Activated T-helper 1 cell treated with Interleukin-2 at 50 U/mL for 16 hours (primary cell): ENCODE data around the gene PMIS2.
A peak's percentile ranks its signal among the peaks of the same experiment; 100 is the strongest.
"Not testable (repeated sequence)": the region's sequence is repeated elsewhere in the genome, so short reads cannot be mapped to it uniquely, and the experiment has no call there.

Experiments
- DNase-seq: peaks from one replicate; pipeline ENCODE4 v3.0.0-alpha.2; 2020; ENCODE audit warnings: low read depth

Gene PMIS2

DNA sequence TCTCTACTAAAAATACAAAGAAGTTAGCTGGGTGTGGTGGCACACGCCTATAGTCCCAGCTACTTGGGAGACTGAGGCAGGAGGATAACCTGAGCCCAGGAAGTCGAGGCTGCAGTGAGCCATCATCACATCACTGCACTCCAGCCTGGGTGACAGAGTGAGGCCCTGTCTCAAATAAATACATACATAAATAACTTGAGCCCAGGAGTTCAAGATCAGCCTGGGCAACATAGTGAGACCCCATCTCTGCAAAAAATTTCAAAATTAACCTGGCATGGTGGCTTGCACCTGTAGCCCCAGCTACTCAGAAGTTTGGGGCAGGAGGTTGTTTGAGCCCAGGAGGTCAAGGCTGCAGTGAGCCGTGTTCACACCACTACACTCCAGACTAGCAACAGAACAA lies 9.1 kb downstream of the PMIS2 start:
- DNase-seq = not testable (repeated sequence)

- DNase-seq = no peak
Measured at GRCh38 chr19:35595928-35596327, 10.0 kb downstream of the PMIS2 start.

DNA sequence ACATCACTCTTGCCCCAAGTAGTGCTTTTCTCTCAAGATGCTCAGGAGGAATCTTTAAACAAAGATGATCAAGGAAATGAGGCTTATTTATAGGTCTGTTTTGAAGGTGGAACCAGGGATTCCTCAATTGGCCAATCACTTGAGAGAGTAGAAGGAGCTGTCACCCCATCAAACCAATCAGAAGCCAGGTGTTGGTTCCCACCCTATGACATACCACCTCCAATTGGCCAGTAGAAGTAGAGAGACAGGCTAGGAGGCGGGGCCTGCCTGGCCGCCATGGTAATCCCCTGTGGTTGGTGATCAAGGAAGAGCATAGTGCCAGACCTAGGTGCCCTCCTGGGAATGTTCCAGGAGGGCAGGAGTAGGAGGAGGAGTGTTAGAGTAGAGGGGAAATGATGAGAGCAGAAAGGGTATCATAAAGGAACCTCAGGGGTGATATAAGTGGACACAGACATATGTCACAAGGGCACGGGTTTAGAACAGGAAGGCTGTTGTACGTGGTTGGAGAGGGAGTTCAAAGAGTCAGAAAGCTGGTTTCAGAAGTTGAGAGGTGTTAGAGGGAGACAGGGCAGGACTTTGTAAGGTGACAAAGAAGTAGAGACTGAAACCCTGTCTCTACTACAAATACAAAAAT lies 10.5 kb downstream of the PMIS2 start:
- no peak for DNase-seq

DNA sequence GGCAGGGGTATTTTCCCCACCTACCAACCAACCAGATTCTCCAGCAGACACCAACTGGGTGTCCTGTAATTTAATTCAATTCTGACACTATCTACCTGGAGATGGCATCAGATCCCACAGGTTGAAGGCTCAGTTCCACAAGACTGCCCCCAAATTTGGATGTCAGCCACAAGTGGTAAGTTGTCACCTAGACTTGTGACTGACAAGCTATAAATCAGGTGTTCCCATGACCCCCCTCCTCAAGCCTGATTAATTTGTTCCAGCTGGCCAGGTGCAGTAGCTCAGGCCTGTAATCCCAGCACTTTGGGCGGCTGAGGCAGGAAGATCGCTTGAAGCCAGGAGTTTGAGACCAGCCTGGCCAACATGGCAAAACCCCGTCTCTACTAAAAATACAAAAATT lies 16.0 kb downstream of the PMIS2 start:
- DNase-seq = no peak

GRCh38 chr19:35604436-35604835 lies 18.5 kb downstream of the PMIS2 start:
- not testable (repeated sequence) for DNase-seq

DNA sequence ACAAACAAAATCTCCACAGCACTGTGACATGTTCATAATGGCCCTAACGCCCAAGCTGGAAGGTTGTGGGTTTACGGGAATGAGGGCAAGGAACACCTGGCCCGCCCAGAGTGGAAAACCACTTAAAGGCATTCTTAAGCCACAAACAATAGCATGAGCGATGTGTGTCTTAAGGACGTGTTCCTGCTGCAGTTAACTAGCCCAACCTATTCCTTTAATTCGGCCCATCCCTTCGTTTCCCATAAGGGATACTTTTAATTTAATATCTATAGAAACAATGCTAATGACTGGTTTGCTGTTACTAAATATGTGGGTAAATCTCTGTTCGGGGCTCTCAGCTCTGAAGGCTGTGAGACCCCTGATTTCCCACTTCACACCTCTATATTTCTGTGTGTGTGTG lies 21.2 kb downstream of the PMIS2 start:
- not testable (repeated sequence) for DNase-seq

DNA sequence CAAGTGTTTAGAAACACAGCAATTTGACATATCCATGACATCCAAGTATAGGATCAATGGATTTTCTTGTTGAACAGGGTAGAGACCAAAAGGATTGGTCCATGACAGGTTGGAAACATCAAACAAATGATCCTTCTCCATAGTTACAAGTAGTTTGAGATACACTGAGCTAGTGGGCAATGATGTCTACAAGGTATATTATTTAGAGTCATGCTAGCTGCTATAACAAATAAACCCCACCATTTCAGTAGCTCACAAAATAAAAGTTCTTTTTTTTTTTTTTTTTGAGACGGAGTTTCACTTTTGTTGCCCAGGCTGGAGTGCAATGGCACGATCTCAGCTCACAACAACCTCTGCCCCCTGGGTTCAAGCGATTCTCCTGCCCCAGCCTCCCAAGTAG lies 21.7 kb downstream of the PMIS2 start:
- DNase-seq = no peak

DNA sequence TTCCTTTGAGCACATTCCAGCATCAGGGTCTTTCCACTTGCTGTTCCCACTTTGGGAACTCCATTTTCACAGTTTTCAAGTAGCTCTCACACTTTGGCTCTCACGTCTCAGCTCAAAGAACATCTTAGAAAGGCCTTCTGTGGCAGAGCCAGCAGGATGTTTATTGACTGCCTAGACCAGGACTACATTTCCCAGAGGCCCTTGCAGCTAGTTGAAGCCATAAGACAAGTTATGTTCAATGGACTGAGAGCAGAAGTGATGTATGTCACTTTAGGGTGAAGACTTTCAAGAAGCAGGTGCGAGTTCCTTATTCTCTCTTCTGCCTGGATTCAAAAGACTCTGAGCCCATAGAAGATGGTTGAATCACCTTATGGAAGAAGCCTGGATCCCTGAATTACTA lies 22.3 kb downstream of the PMIS2 start:
- no peak for DNase-seq

- peak; percentile 18 for DNase-seq
Measured at GRCh38 chr19:35609851-35610353, 23.9 kb downstream of the PMIS2 start.

DNA sequence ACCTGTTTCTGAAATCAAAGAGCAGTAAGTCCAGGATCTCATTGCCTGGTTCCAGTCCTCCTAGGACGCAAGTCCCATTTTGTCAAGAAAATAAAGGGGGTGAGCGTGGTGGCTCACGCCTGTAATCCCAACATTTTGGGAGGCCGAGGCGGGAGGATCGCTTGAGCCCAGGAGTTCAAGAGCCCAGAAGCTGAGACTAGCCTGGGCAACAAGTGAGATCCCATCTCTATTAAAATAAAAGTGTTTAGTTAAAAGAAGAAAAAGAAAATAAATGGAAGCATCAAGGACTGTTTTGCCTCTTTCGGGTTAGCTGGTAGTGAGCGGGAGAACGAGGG lies 26.2 kb downstream of the PMIS2 start:
- no peak for DNase-seq

- peak; percentile 94 for DNase-seq
Measured at GRCh38 chr19:35612559-35613321, 26.8 kb downstream of the PMIS2 start, which contains the start of gene HAUS5. TSS of gene HAUS5 (plus strand) at chr19:35612735. CDS start at chr19:35612795, 60 bp downstream.

- DNase-seq = no peak
Measured at GRCh38 chr19:35613574-35613973, 27.6 kb downstream of the PMIS2 start.

DNA sequence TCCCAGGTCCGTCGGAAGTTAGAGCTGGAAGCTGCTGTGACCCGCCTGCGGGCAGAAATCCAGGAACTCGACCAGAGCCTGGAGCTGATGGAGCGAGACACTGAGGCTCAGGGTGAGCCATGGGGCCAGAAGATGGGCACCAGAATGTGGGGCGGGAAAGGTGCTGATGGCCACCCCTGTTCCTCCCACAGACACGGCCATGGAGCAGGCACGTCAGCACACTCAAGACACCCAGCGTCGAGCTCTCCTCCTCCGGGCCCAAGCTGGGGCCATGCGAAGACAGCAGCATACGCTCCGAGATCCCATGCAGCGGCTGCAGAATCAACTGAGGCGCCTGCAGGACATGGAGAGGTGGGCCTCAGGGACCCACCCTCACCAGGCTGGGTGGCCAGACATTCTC lies 29.1 kb downstream of the PMIS2 start:
- DNase-seq = no peak

DNA sequence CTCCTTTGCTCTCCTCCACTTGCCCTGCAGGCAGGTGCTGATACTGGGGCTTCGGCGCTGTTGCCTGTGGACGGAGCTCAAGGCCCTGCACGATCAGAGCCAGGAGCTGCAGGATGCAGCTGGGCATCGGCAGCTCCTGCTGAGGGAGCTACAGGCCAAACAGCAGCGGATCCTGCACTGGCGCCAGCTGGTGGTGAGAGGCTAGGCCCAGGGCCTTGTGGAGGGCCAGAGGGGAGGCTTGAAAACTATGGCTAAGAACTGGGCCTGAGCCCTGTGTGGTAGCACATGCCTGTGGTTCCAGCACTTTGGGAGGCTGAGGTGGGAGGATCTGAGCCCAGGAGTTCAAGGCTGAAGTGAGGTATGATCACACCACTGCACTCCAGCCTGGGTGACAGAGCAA lies 32.9 kb downstream of the PMIS2 start:
- DNase-seq = no peak

DNA sequence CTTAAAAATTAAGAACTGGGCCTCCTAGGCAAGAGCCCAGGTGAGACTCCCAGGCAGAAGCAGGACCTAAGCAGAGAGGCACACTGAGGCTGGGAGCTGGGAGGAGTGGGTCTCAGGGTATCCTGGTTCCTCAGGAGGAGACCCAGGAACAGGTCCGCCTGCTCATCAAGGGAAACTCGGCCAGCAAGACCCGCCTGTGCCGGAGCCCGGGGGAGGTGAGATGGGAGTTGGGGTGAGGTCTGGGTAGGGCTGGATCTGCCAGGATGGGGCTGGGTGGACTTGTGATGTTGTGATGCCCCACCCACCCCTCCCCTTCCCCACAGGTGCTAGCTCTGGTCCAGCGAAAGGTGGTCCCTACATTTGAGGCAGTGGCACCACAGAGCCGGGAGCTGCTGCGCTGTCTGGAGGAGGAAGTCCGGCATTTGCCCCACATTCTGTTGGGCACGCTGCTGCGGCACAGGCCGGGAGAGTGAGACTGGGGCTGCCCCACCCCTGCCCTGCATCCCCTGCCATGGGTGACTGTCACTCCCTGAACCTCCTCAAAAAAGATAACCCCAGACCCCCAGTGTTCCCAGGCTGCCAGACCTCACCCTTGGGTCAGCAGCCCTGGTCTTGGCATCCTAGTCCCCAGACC lies 33.4 kb downstream of the PMIS2 start:
- DNase-seq = no peak

DNA sequence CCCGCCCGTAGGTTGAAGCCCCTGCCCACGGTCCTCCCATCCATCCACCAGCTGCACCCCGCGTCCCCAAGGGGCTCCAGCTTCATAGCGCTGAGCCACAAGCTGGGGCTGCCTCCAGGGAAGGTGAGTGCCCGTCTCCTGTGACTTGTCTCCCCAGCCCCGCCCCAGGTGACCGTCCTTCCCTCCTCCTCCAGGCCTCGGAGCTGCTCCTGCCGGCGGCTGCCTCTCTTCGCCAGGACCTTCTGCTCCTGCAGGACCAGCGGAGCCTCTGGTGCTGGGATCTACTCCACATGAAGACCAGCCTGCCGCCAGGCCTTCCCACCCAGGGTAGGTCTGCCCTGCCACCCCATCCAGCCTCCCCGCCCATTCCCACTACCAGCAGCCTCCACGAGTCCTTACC lies 34.0 kb downstream of the PMIS2 start:
- DNase-seq = no peak

GRCh38 chr19:35621708-35622107 lies 35.7 kb downstream of the PMIS2 start:
- DNase-seq = no peak

GRCh38 chr19:35622750-35623149 lies 36.8 kb downstream of the PMIS2 start:
- no peak for DNase-seq

GRCh38 chr19:35623327-35624010 lies 37.5 kb downstream of the PMIS2 start:
- DNase-seq = no peak

DNA sequence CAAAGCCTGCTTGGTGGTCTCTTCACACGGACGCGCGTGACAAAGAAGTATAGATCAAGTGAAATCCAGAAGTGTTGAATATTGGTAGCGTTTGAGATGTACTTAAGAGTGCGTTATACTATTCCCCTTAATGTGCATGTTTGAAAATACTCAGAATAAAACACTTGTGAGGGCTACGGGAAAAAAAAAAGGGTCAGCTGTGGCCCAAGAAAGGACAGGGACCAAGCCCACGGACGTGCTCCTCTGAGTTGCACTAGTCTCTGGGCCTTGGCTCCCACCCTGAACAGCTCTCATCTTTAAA lies 42.2 kb downstream of the PMIS2 start:
- no peak for DNase-seq

GRCh38 chr19:35628565-35629331 lies 42.8 kb downstream of the PMIS2 start, which contains the start of gene RBM42:
TSS of gene RBM42 (plus strand) at chr19:35629036. CDS start at chr19:35629154, 118 bp downstream.
- peak; percentile 92 for DNase-seq

GRCh38 chr19:35629332-35629633 lies 43.3 kb downstream of the PMIS2 start:
- no peak for DNase-seq
